K562 (cell line): ENCODE data around the gene IFITM2. TPM values are rescaled to one million over a fixed set of nuclear protein-coding genes. Genes with fewer than 3 reads are reported as not detected.

ENCODE experiments used
- ARHGAP35 ChIP-seq: fragments of 450-650 bp; IDR thresholded peaks from 2 replicates; pipeline ENCODE4 v1.6.1; 2018; ENCODE audit not compliant: partially characterized antibody
- ARID1B ChIP-seq: fragments of 450-650 bp; IDR thresholded peaks from 2 replicates; pipeline ENCODE4 v1.6.1; 2016; ENCODE audit warnings: antibody characterized with exemption, mild to moderate bottlenecking, inconsistent platforms
- ARNT ChIP-seq, 2 experiments: fragments of 450-650 bp; IDR thresholded peaks; 2 replicates each; pipeline ENCODE4 v1.6.1; 2016; ENCODE audit warnings: mild to moderate bottlenecking in 1 of 2
- BRD9 ChIP-seq: fragments of 450-650 bp; IDR thresholded peaks from 2 replicates; pipeline ENCODE4 v1.6.1; 2018; ENCODE audit warnings: low read depth; ENCODE audit not compliant: partially characterized antibody
- CTCFL ChIP-seq: IDR thresholded peaks from 2 replicates; pipeline ENCODE4 v1.6.1; 2011; ENCODE audit warnings: borderline replicate concordance, low read depth, mild to moderate bottlenecking, moderate library complexity, low read length; ENCODE audit not compliant: insufficient read depth, poor library complexity, severe bottlenecking
- DNMT1 ChIP-seq: fragments of 450-650 bp; IDR thresholded peaks from 2 replicates; pipeline ENCODE4 v1.6.1; 2016; ENCODE audit warnings: antibody characterized with exemption, mild to moderate bottlenecking
- DPF2 ChIP-seq: fragments of 450-650 bp; IDR thresholded peaks from 2 replicates; pipeline ENCODE4 v1.6.1; 2016
- MBD2 ChIP-seq: sonication (generic); IDR thresholded peaks from 2 replicates; pipeline ENCODE4 v1.6.1; 2016; ENCODE audit warnings: low read depth, borderline replicate concordance
- MCM7 ChIP-seq, 2 experiments: fragments of 450-650 bp; IDR thresholded peaks; 2 replicates each; pipeline ENCODE4 v1.6.1; 2016 to 2018
- MTA1 ChIP-seq: fragments of 450-650 bp; IDR thresholded peaks from 2 replicates; pipeline ENCODE4 v1.6.1; 2017; ENCODE audit warnings: borderline replicate concordance
- MYBL2 ChIP-seq, 2 experiments: fragments of 450-650 bp in 1 of 2; sonication (generic) in 1 of 2; formaldehyde crosslinking in 1 of 2; IDR thresholded peaks; 2 replicates each; pipeline versions ENCODE4 v1.6.1 to v1.8.1; 2017 to 2022; ENCODE audit warnings: borderline replicate concordance in 1 of 2, inconsistent platforms in 1 of 2, low read depth in 1 of 2, mild to moderate bottlenecking in 1 of 2, missing genetic modification reagents in 1 of 2, moderate library complexity in 1 of 2
- NCOA1 ChIP-seq: fragments of 450-650 bp; IDR thresholded peaks from 2 replicates; pipeline ENCODE4 v1.6.1; 2016; ENCODE audit warnings: low read depth
- NCOA4 ChIP-seq: fragments of 450-650 bp; IDR thresholded peaks from 2 replicates; pipeline ENCODE4 v1.6.1; 2018; ENCODE audit warnings: mild to moderate bottlenecking; ENCODE audit not compliant: partially characterized antibody
- POLR2B ChIP-seq: fragments of 450-650 bp; IDR thresholded peaks from 2 replicates; pipeline ENCODE4 v1.6.1; 2018; ENCODE audit warnings: low read depth; ENCODE audit not compliant: partially characterized antibody
- SIN3B ChIP-seq: fragments of 450-650 bp; IDR thresholded peaks from 2 replicates; pipeline ENCODE4 v1.6.1; 2017; ENCODE audit warnings: low read depth, mild to moderate bottlenecking, moderate library complexity
- SMARCA4 ChIP-seq: fragments of 450-650 bp; IDR thresholded peaks from 2 replicates; pipeline ENCODE4 v1.6.1; 2016
- THRAP3 ChIP-seq: fragments of 450-650 bp; IDR thresholded peaks from 2 replicates; pipeline ENCODE4 v1.6.1; 2016; ENCODE audit warnings: mild to moderate bottlenecking, inconsistent platforms, borderline replicate concordance
- TOE1 ChIP-seq, 2 experiments: fragments of 450-650 bp in 1 of 2; sonication (generic) in 1 of 2; formaldehyde crosslinking in 1 of 2; IDR thresholded peaks; 2 replicates each; pipeline versions ENCODE4 v1.7.1 to v1.8.0; 2016 to 2022; ENCODE audit warnings: borderline replicate concordance in 2 of 2, mild to moderate bottlenecking in 2 of 2, antibody characterized with exemption in 1 of 2, inconsistent platforms in 1 of 2, low read depth in 1 of 2, missing genetic modification reagents in 1 of 2, moderate library complexity in 1 of 2
- XRCC3 ChIP-seq: fragments of 450-650 bp; IDR thresholded peaks from 2 replicates; pipeline ENCODE4 v1.6.1; 2017; ENCODE audit warnings: mild to moderate bottlenecking, moderate library complexity
- ZNF316 ChIP-seq: fragments of 450-650 bp; IDR thresholded peaks from 2 replicates; pipeline ENCODE4 v1.6.1; 2016
- polyA plus RNA-seq, 8 experiments: library from polyadenylated mRNA; depleted of rRNA in 4 of 8; stranded (reverse) in 5 of 8; unstranded in 3 of 8; fragments of >200 nt; fragmentation: Nextera tagmentation in 2 of 8; fragmentation: Illumina TruSeq in 1 of 8; extraction: Ambion mirVana in 2 of 8; extraction: Trizol in 1 of 8; gene quantifications; 2 replicates each; pipeline versions ENCODE4 v1.2.1 to v1.2.3, GENCODE V29; 2011 to 2014; ENCODE audit warnings: inconsistent platforms in 1 of 8, missing spikeins in 1 of 8
- total RNA-seq, 7 experiments: library from RNA; depleted of rRNA in 6 of 7; stranded (reverse); fragments of >200 nt in 6 of 7; fragmentation: Illumina TruSeq in 2 of 7; extraction: Trizol in 2 of 7; gene quantifications; 2 replicates each; pipeline versions ENCODE4 v1.2.1 to v1.2.3, GENCODE V29; 2011 to 2021; ENCODE audit warnings: low replicate concordance in 1 of 7
- TF ChIP-seq, protein P1 (sequence below), 2 experiments: fragments of 450-650 bp; IDR thresholded peaks; 2 replicates each; pipeline ENCODE4 v1.6.1; 2016
- TF ChIP-seq, protein P2 (sequence below): fragments of 450-650 bp; IDR thresholded peaks from 2 replicates; pipeline ENCODE4 v1.7.0; 2016; ENCODE audit warnings: borderline replicate concordance

Gene IFITM2
- total and polyA plus RNA-seq, 9 of the 15 experiments (the other 6 are each of a cell fraction or from before 2014, with no cell fraction given): 52.8 to 4,872 (median 356) TPM

DNA sequence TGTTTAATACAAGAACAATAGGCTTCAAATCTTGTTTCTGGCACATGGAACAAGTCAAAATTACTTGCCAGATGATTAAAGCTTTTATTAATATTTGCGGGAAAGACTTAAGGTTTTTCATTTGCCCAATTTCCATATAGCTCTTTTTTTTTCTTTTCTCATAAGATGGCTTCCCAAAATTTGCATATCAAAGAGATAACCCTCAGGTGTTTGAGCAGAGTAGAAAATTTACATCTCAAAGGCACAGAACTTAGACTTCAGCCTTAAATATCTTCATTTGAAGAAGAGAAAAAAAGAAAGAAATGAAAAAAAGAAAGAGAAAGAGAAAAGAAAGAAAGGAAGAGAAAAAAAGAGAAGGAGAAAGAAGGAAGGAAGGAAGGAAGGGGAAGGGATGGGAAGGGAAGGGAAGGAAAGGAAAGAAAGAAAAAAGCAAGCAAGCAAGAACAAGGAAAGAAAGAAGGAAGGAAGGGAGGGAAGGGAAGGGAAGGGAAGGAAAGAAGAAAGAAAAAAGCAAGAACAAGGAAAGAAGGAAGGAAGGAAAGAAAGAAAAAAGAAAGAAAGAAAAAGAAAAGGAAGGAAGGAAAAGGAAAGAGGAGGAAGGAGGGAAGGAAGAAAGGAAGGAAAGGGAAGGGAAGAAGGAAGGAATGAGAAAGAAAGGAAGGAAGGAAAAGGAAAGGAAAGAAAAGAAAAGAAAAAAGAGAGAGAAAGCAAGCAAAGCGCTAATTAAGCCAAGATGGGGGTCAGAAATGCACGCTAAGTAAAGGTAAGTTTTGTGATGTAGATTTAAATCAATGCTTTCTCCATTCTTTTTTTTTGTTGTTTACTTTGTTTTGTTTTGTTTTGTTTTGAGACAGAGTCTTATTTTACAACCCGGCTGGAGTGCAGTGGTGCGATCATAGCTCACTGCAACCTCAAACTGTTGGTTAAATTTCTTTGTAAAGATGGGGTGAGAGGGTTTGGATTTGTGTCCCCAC is 33.2 kb downstream of the IFITM2 start (continued):
- TF ChIP-seq MYBL2 (IDR thresholded peaks at IDR 0.05; ENCODE audit: low read depth) (peak; percentile 36; the same call in 1 of the 2 replicates), MYBL2 (CRISPR knock-in tag; IDR thresholded peaks at IDR 0.05; ENCODE audit: borderline replicate concordance) (no peak), NCOA4 (peak; percentile 54), BRD9 (peak; percentile 70), SIN3B (no peak), POLR2B (peak; percentile 30), SMARCA4 (0 out of 2 replicates have a peak, but pooled peaks have one; percentile 16), MCM7 (IDR thresholded peaks at IDR 0.05) (0 out of 4 replicates have a peak, but pooled peaks of 1 of the 2 experiments have one; percentile 37), TOE1 (IDR thresholded peaks at IDR 0.05; ENCODE audit: borderline replicate concordance) (peak; percentile 54; the same call in 1 of the 2 replicates), TOE1 (CRISPR knock-in tag; IDR thresholded peaks at IDR 0.05; ENCODE audit: borderline replicate concordance, low read depth) (no peak), XRCC3 (no peak), MTA1 (peak; percentile 86), NCOA1 (peak; percentile 10; the same call in 1 of the 2 replicates), ARID1B (peak; percentile 51; the same call in 1 of the 2 replicates), THRAP3 (peak; percentile 88), ARNT (IDR thresholded peaks at IDR 0.05) (0 out of 4 replicates have a peak, but pooled peaks of 1 of the 2 experiments have one; percentile 59), MBD2 (no peak), CTCFL (no peak), DPF2 (peak; percentile 51), ARHGAP35 (peak; percentile 67), DNMT1 (peak; percentile 60; the same call in 1 of the 2 replicates), ZNF316 (peak; percentile 40; the same call in 1 of the 2 replicates)
- TF ChIP-seq, protein P1, sequence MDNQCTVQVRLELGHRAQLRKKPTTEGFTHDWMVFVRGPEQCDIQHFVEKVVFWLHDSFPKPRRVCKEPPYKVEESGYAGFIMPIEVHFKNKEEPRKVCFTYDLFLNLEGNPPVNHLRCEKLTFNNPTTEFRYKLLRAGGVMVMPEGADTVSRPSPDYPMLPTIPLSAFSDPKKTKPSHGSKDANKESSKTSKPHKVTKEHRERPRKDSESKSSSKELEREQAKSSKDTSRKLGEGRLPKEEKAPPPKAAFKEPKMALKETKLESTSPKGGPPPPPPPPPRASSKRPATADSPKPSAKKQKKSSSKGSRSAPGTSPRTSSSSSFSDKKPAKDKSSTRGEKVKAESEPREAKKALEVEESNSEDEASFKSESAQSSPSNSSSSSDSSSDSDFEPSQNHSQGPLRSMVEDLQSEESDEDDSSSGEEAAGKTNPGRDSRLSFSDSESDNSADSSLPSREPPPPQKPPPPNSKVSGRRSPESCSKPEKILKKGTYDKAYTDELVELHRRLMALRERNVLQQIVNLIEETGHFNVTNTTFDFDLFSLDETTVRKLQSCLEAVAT (IDR thresholded peaks at IDR 0.05): peak; percentile 76 to 84; a peak in 2 of 4 replicates
- TF ChIP-seq, protein P2, sequence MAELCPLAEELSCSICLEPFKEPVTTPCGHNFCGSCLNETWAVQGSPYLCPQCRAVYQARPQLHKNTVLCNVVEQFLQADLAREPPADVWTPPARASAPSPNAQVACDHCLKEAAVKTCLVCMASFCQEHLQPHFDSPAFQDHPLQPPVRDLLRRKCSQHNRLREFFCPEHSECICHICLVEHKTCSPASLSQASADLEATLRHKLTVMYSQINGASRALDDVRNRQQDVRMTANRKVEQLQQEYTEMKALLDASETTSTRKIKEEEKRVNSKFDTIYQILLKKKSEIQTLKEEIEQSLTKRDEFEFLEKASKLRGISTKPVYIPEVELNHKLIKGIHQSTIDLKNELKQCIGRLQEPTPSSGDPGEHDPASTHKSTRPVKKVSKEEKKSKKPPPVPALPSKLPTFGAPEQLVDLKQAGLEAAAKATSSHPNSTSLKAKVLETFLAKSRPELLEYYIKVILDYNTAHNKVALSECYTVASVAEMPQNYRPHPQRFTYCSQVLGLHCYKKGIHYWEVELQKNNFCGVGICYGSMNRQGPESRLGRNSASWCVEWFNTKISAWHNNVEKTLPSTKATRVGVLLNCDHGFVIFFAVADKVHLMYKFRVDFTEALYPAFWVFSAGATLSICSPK: peak; percentile 95
